Liver (tissue), 9 donors: ENCODE measurements around the gene IRGQ. TPM values are rescaled to one million over a fixed set of nuclear protein-coding genes. Genes with fewer than 3 reads are reported as not detected.

ENCODE experiments used
- DNase-seq: peaks from one replicate; pipeline ENCODE4 v3.0.0-alpha.2; 2017; ENCODE audit warnings: low spot score
- H3K27ac ChIP-seq, 2 donors: one replicate each; pipeline ENCODE4 v1.7.0; 2013; ENCODE audit warnings: inconsistent platforms in 2 of 2, low read length in 2 of 2, control low read depth in 1 of 2, low read depth in 1 of 2, mild to moderate bottlenecking in 1 of 2
- H3K27me3 ChIP-seq, 4 donors: one replicate each; pipeline versions ENCODE4 v1.6.1 to v1.7.0; 2013; ENCODE audit warnings: low read length in 3 of 4, inconsistent platforms in 1 of 4, mild to moderate bottlenecking in 1 of 4, moderate library complexity in 1 of 4; ENCODE audit not compliant: control insufficient read depth in 4 of 4, insufficient read depth in 4 of 4
- H3K36me3 ChIP-seq, 4 donors: one replicate each; pipeline versions ENCODE4 v1.6.1 to v1.7.0; 2013; ENCODE audit warnings: low read length in 3 of 4, mild to moderate bottlenecking in 3 of 4, low read depth in 1 of 4, moderate library complexity in 1 of 4; ENCODE audit not compliant: control insufficient read depth in 4 of 4, insufficient read depth in 3 of 4
- H3K4me1 ChIP-seq, 4 donors: one replicate each; pipeline versions ENCODE4 v1.6.1 to v1.7.0; 2013; ENCODE audit warnings: low read length in 3 of 4, mild to moderate bottlenecking in 3 of 4, moderate library complexity in 1 of 4; ENCODE audit not compliant: control insufficient read depth in 4 of 4, insufficient read depth in 4 of 4
- H3K4me3 ChIP-seq, 3 donors: one replicate each; pipeline versions ENCODE4 v1.6.1 to v1.7.0; 2013; ENCODE audit warnings: low read length in 3 of 3, control low read depth in 1 of 3, low read depth in 1 of 3, mild to moderate bottlenecking in 1 of 3
- H3K9ac ChIP-seq, 2 donors: one replicate each; pipeline ENCODE4 v1.7.0; 2013; ENCODE audit warnings: low read length in 2 of 2, mild to moderate bottlenecking in 2 of 2, moderate library complexity in 2 of 2, control low read depth in 1 of 2, low read depth in 1 of 2
- H3K9me3 ChIP-seq, 4 donors: one replicate each; pipeline versions ENCODE4 v1.6.1 to v1.7.0; 2013; ENCODE audit warnings: low read length in 3 of 4; ENCODE audit not compliant: control insufficient read depth in 4 of 4
- EGR1 ChIP-seq, 2 donors: IDR thresholded peaks; 2 replicates each; pipeline ENCODE4 v1.6.1; 2016 to 2018; ENCODE audit warnings: antibody characterized with exemption in 2 of 2, low read depth in 2 of 2
- FOXA1 ChIP-seq: IDR thresholded peaks from 2 replicates; pipeline ENCODE4 v1.6.1; 2016; ENCODE audit warnings: antibody characterized with exemption
- FOXA2 ChIP-seq: IDR thresholded peaks from 2 replicates; pipeline ENCODE4 v1.6.1; 2016; ENCODE audit warnings: antibody characterized with exemption
- GABPA ChIP-seq, 2 donors: IDR thresholded peaks in 1 of 2; conservative IDR thresholded peaks in 1 of 2; 2 replicates each; pipeline ENCODE4 v1.6.1; 2016; ENCODE audit warnings: antibody characterized with exemption in 2 of 2, mild to moderate bottlenecking in 1 of 2, moderate library complexity in 1 of 2
- HNF4A ChIP-seq, 2 donors: conservative IDR thresholded peaks; 2 replicates each; pipeline ENCODE4 v1.6.1; 2016; ENCODE audit warnings: antibody characterized with exemption in 2 of 2, mild to moderate bottlenecking in 2 of 2
- HNF4G ChIP-seq: IDR thresholded peaks from 2 replicates; pipeline ENCODE4 v1.6.1; 2016; ENCODE audit warnings: antibody characterized with exemption
- JUND ChIP-seq, 2 donors: IDR thresholded peaks; 2 replicates each; pipeline ENCODE4 v1.6.1; 2016; ENCODE audit warnings: antibody characterized with exemption in 2 of 2
- NR2F2 ChIP-seq: IDR thresholded peaks from 2 replicates; pipeline ENCODE4 v1.6.1; 2016; ENCODE audit warnings: antibody characterized with exemption
- RAD21 ChIP-seq, 2 donors: IDR thresholded peaks; 2 replicates each; pipeline ENCODE4 v1.6.1; 2016; ENCODE audit warnings: antibody characterized with exemption in 2 of 2, mild to moderate bottlenecking in 2 of 2
- RXRA ChIP-seq, 2 donors: IDR thresholded peaks; 2 replicates each; pipeline ENCODE4 v1.6.1; 2017 to 2018; ENCODE audit warnings: antibody characterized with exemption in 2 of 2, mild to moderate bottlenecking in 1 of 2
- SP1 ChIP-seq: IDR thresholded peaks from 2 replicates; pipeline ENCODE4 v1.6.1; 2018; ENCODE audit warnings: antibody characterized with exemption, mild to moderate bottlenecking
- TAF1 ChIP-seq: conservative IDR thresholded peaks from 2 replicates; pipeline ENCODE4 v1.6.1; 2016; ENCODE audit warnings: antibody characterized with exemption, mild to moderate bottlenecking
- WGBS: extraction: QIAGEN DNeasy Blood & Tissue Kit; methylation state at CpG from one replicate; pipeline ENCODE4 v1.1.7; 2013; 5-methylcytosine and 5-hydroxymethylcytosine counted together
- polyA plus RNA-seq, 2 donors: library from polyadenylated mRNA; stranded (reverse) in 1 of 2; unstranded in 1 of 2; fragments of 200-250 nt in 1 of 2; fragments of >200 nt in 1 of 2; fragmentation: Nextera tagmentation in 1 of 2; extraction: Ambion mirVana in 1 of 2; gene quantifications; one replicate each; pipeline versions ENCODE4 v1.2.1 to v1.2.3, GENCODE V29; 2013 to 2015
- total RNA-seq, 2 donors: library from RNA; depleted of rRNA; stranded (reverse); fragments of >200 nt; gene quantifications; one replicate each; pipeline ENCODE4 v1.2.3, GENCODE V29; 2014
- TF ChIP-seq, protein P1 (sequence below): IDR thresholded peaks from 2 replicates; pipeline ENCODE4 v1.6.1; 2016; ENCODE audit warnings: antibody characterized with exemption
- TF ChIP-seq, protein P2 (sequence below): IDR thresholded peaks from 2 replicates; pipeline ENCODE4 v1.6.1; 2016; ENCODE audit warnings: antibody characterized with exemption
- TF ChIP-seq, protein P3 (sequence below): IDR thresholded peaks from 2 replicates; pipeline ENCODE4 v1.6.1; 2016; ENCODE audit warnings: antibody characterized with exemption
- TF ChIP-seq, protein P4 (sequence below): fragments of 150-350 bp; IDR thresholded peaks from 2 replicates; pipeline ENCODE4 v1.5.1; 2017; ENCODE audit warnings: improper control_type of control experiment, low read depth, low read length; ENCODE audit not compliant: missing input control
- TF ChIP-seq, protein P5 (sequence below): IDR thresholded peaks from 2 replicates; pipeline ENCODE4 v1.6.1; 2016; ENCODE audit warnings: antibody characterized with exemption, mild to moderate bottlenecking
- donor health status: healthy.
- donor health status: healthy.
- donor health status: healthy.
- donor health status: healthy.
- donor health status: healthy.

The IRGQ gene
- total and polyA plus RNA-seq, 4 donors: 2.8 to 15.5 (median 5.2) TPM

DNA sequence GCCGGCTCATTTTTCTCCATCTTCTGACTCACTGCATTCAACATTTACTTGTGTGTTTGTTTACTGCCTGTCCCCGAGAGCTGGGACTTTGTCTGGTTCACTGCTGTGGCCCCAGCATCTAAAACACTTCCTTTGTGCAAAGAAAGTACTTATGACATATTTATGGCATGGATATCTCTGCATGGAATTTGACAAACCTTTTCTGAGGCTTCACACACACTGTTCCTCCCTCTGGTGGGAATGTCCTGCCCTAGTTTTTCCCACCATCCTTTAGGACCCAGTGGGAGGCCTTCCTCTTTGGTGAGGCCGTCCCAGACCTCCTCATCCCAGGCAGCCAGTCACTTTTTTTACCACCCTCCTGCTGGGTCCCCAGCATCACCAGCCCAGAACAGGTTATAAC, 14.6 kb upstream of the IRGQ start:
- no peak overlapping the region for H3K9ac ChIP-seq
- no peaks in the 10 kb centered on the region for H3K4me1 ChIP-seq
- H3K27ac ChIP-seq: no peak overlapping the region
- H3K36me3 ChIP-seq: peaks cover 0 to 13% (median 5%) of the 10 kb centered on the region in 4 donors
- no peak overlapping the region for H3K4me3 ChIP-seq
- WGBS: 90% methylated on average over 3 of the region's 3 CpGs
- no peaks in the 10 kb centered on the region for H3K27me3 ChIP-seq
- TF ChIP-seq NR2F2: no peak
- TF ChIP-seq RAD21 (IDR thresholded peaks at IDR 0.05): no peak
- TF ChIP-seq SP1: no peak
- no peak for TF ChIP-seq HNF4G
- TF ChIP-seq GABPA (IDR thresholded peaks at IDR 0.05 in 1 of 2, conservative IDR thresholded peaks at IDR 0.05 in 1 of 2): no peak
- TF ChIP-seq, protein P1, sequence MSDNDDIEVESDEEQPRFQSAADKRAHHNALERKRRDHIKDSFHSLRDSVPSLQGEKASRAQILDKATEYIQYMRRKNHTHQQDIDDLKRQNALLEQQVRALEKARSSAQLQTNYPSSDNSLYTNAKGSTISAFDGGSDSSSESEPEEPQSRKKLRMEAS: no peak
- TF ChIP-seq JUND (IDR thresholded peaks at IDR 0.05): no peak
- TF ChIP-seq, protein P2, sequence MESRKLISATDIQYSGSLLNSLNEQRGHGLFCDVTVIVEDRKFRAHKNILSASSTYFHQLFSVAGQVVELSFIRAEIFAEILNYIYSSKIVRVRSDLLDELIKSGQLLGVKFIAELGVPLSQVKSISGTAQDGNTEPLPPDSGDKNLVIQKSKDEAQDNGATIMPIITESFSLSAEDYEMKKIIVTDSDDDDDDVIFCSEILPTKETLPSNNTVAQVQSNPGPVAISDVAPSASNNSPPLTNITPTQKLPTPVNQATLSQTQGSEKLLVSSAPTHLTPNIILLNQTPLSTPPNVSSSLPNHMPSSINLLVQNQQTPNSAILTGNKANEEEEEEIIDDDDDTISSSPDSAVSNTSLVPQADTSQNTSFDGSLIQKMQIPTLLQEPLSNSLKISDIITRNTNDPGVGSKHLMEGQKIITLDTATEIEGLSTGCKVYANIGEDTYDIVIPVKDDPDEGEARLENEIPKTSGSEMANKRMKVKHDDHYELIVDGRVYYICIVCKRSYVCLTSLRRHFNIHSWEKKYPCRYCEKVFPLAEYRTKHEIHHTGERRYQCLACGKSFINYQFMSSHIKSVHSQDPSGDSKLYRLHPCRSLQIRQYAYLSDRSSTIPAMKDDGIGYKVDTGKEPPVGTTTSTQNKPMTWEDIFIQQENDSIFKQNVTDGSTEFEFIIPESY: no peak
- TF ChIP-seq, protein P3, sequence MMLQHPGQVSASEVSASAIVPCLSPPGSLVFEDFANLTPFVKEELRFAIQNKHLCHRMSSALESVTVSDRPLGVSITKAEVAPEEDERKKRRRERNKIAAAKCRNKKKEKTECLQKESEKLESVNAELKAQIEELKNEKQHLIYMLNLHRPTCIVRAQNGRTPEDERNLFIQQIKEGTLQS: no peak
- TF ChIP-seq FOXA2: no peak
- TF ChIP-seq TAF1: no peak
- TF ChIP-seq, protein P4, sequence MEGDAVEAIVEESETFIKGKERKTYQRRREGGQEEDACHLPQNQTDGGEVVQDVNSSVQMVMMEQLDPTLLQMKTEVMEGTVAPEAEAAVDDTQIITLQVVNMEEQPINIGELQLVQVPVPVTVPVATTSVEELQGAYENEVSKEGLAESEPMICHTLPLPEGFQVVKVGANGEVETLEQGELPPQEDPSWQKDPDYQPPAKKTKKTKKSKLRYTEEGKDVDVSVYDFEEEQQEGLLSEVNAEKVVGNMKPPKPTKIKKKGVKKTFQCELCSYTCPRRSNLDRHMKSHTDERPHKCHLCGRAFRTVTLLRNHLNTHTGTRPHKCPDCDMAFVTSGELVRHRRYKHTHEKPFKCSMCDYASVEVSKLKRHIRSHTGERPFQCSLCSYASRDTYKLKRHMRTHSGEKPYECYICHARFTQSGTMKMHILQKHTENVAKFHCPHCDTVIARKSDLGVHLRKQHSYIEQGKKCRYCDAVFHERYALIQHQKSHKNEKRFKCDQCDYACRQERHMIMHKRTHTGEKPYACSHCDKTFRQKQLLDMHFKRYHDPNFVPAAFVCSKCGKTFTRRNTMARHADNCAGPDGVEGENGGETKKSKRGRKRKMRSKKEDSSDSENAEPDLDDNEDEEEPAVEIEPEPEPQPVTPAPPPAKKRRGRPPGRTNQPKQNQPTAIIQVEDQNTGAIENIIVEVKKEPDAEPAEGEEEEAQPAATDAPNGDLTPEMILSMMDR: no peak
- TF ChIP-seq HNF4A (conservative IDR thresholded peaks at IDR 0.05): no peak
- TF ChIP-seq, protein P5, sequence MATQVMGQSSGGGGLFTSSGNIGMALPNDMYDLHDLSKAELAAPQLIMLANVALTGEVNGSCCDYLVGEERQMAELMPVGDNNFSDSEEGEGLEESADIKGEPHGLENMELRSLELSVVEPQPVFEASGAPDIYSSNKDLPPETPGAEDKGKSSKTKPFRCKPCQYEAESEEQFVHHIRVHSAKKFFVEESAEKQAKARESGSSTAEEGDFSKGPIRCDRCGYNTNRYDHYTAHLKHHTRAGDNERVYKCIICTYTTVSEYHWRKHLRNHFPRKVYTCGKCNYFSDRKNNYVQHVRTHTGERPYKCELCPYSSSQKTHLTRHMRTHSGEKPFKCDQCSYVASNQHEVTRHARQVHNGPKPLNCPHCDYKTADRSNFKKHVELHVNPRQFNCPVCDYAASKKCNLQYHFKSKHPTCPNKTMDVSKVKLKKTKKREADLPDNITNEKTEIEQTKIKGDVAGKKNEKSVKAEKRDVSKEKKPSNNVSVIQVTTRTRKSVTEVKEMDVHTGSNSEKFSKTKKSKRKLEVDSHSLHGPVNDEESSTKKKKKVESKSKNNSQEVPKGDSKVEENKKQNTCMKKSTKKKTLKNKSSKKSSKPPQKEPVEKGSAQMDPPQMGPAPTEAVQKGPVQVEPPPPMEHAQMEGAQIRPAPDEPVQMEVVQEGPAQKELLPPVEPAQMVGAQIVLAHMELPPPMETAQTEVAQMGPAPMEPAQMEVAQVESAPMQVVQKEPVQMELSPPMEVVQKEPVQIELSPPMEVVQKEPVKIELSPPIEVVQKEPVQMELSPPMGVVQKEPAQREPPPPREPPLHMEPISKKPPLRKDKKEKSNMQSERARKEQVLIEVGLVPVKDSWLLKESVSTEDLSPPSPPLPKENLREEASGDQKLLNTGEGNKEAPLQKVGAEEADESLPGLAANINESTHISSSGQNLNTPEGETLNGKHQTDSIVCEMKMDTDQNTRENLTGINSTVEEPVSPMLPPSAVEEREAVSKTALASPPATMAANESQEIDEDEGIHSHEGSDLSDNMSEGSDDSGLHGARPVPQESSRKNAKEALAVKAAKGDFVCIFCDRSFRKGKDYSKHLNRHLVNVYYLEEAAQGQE: no peak
- TF ChIP-seq EGR1 (IDR thresholded peaks at IDR 0.05; ENCODE audit: low read depth in 2 of 2): no peak
- TF ChIP-seq RXRA (IDR thresholded peaks at IDR 0.05): no peak
- DNase-seq: no peak
- H3K9me3 ChIP-seq: no peaks in the 10 kb centered on the region

DNA sequence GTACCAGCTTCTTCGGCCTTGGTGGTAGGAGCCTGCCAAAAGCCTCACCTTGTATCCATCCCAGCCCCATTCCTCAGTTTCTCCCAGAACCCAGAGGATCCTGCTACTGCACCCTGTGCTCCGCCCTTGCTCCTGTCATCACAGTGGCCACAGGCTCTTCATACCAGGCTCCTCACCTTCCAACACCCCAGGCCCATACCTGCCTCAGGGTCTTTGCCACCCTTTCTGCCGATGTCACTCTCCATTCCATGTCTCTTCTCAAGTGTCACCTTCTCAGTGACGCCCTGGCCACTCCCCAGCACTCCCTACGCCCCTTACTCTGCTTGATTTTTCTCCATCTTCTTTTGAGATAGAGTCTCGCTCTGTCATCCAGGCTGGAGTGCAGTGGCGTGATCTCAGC, 13.9 kb upstream of the IRGQ start:
- no peaks in the 10 kb centered on the region for H3K27me3 ChIP-seq

More for the DNA sequence above, 13.9 kb upstream of the IRGQ start:
- H3K27ac ChIP-seq: no peak overlapping the region
- H3K9ac ChIP-seq: no peak overlapping the region
- 83% methylated on average over 7 of the region's 7 CpGs for WGBS
- no peak overlapping the region for H3K4me3 ChIP-seq
- H3K9me3 ChIP-seq: no peaks in the 10 kb centered on the region
- TF ChIP-seq HNF4A (conservative IDR thresholded peaks at IDR 0.05) (no peak), RAD21 (IDR thresholded peaks at IDR 0.05) (no peak), FOXA1 (no peak)
- TF ChIP-seq, protein P1: no peak
- TF ChIP-seq, protein P2: no peak
- TF ChIP-seq, protein P3: no peak
- TF ChIP-seq, protein P4: no peak
- no peak for DNase-seq
- peaks cover 0 to 13% (median 5%) of the 10 kb centered on the region in 4 donors for H3K36me3 ChIP-seq
- no peaks in the 10 kb centered on the region for H3K4me1 ChIP-seq
